ENCODE measurements around the gene OTOG.

The OTOG gene

GRCh38 chr11:17547051-17547577 lies at the start of gene OTOG:
TSS of gene OTOG (plus strand) at chr11:17547259. CDS start at chr11:17547373, 114 bp downstream.
- DNase-seq (ENCODE audit: low spot score), result no peak

GRCh38 chr11:17498058-17498457 lies 49.0 kb upstream of the OTOG start:
- DNase-seq (ENCODE audit: low spot score), result no peak

- no peak for DNase-seq (ENCODE audit: low spot score)
These were observed 48.6 kb upstream of the OTOG start for GRCh38 chr11:17498475-17498874.

GRCh38 chr11:17500673-17501072 lies 46.4 kb upstream of the OTOG start:
- no peak for DNase-seq (ENCODE audit: low spot score)

DNA sequence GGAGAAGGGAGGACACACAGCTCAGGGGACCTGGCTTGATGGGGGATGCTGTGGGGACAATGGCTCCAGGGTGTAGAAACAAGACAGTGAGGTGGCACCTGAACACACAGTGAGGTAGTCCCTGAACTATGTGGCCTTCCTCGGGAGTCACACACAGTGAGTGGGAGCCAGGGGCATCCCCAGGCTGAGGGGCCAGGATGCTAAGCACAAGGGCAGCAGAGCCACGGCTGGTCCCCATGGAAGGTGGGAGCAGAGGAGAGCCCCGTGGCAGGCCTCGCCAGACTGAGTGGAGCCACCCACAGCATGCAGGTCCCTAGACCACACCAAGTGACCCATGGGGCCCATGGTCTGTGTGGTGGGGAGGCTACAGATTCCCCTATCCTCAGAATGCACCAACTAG lies 44.4 kb upstream of the OTOG start:
- no peak for DNase-seq (ENCODE audit: low spot score)

DNA sequence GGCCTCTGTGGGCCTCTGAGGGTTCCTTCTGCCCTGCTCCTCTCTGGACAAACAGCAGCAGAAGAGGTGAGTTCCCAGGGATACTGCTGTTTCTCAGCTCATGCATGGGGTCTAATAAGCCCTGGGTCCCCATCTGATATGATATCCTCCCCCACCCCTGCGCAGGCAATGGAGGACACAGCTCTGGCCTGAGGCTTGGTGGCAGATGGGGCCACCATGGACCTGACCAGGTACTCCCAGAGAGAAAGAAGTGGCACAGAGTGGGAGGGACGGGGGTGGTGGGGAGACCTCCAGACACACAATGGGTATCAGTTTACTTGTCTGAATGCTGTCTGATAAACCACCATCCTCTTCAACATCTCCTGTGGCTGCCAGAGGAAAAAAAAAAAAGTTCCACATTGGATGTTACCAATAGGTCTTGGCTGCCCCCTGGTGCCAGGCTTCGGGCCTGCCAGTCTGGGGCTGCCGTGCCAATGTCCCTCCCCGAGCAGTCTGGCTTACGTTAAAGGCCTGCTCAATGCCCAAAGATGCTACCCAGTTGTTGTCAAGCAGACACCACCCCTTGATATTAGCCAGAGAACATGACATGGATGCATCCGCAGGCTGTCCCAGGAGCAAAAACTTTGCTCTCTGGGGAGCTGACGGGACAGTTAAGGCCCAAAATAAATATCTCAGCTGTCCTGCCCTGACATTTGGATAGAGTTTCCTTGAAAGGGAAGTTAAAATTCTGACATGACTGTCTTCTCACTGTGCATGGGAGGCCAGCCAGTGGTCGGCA lies 42.5 kb upstream of the OTOG start:
- peak; percentile 74 for DNase-seq (ENCODE audit: low spot score)

GRCh38 chr11:17505146-17505545 lies 41.9 kb upstream of the OTOG start:
- no peak for DNase-seq (ENCODE audit: low spot score)

- no peak for DNase-seq (ENCODE audit: low spot score)
These were observed 40.7 kb upstream of the OTOG start for GRCh38 chr11:17506314-17506713.

GRCh38 chr11:17506942-17507341 lies 40.1 kb upstream of the OTOG start:
- DNase-seq (ENCODE audit: low spot score), result no peak

GRCh38 chr11:17507773-17508172 lies 39.3 kb upstream of the OTOG start:
- no peak for DNase-seq (ENCODE audit: low spot score)

GRCh38 chr11:17508306-17508705 lies 38.8 kb upstream of the OTOG start:
- no peak for DNase-seq (ENCODE audit: low spot score)

GRCh38 chr11:17508791-17509190 lies 38.3 kb upstream of the OTOG start:
- no peak for DNase-seq (ENCODE audit: low spot score)

- DNase-seq (ENCODE audit: low spot score), result no peak
These were observed 36.4 kb upstream of the OTOG start for GRCh38 chr11:17510507-17511206.

- DNase-seq (ENCODE audit: low spot score), result no peak
These were observed 35.5 kb upstream of the OTOG start for GRCh38 chr11:17511571-17511970.

DNA sequence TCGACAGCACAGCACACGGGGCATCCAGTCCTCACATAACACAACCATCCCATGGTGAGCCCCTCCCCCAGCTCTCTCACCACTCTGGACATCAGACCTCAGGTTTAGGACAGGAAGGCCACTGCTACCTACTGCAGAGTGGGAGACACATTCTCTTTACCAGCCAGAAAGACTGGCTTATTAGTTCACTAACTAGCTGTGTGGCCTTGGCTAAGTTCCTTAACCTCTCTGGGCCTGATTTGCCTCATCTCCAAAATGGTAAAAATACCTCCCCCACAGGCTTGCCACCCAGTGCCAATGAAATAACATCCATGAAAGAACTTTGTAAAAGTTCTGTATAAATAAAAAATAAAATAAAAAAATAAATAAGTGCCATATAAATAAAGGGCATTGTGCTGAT lies 35.0 kb upstream of the OTOG start:
- no peak for DNase-seq (ENCODE audit: low spot score)

DNA sequence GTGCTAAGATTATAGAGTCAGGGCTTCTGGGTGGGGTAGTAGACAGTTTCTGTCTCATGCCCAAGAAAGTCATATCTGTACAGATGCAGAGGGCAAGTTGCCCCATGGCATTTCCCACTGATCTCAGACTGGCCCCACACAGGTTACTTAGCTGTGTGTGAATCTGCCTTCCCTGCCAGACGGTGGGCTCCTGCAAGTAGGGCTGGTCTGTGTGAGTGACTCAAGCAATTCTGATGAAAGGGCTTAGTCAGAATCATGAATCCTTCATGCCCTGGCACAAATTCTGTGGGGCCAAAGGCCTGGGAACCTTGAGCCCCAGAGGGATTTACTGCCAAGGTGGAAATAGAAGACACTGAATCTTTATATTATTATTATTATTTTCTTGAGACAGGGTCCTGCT lies 33.2 kb upstream of the OTOG start:
- DNase-seq (ENCODE audit: low spot score), result no peak

DNA sequence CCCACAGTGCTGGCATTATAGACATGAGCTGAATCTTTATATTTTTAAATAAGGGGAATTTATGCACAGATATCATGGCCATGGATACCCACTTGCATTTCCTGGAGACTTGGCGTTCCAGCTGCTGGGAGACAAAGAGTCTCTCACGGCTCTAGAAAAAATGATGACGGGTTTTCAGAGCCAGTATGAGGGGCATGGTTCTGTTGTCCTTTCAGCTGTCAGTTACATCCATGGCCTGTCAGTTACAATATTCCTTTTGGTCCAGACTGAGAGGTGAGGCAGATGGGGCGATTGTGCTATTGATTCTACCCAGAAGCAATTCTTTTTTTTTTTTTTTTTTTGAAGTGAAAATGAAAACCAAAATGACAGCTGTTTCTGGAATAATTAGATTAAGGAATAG lies 32.6 kb upstream of the OTOG start:
- no peak for DNase-seq (ENCODE audit: low spot score)

GRCh38 chr11:17515443-17516176 lies 31.4 kb upstream of the OTOG start:
- DNase-seq (ENCODE audit: low spot score), result no peak

- DNase-seq (ENCODE audit: low spot score), result no peak
These were observed 30.4 kb upstream of the OTOG start for GRCh38 chr11:17516551-17517150.

- no peak for DNase-seq (ENCODE audit: low spot score)
These were observed 29.9 kb upstream of the OTOG start for GRCh38 chr11:17517186-17517585.

GRCh38 chr11:17518366-17518765 lies 28.7 kb upstream of the OTOG start:
- DNase-seq (ENCODE audit: low spot score), result no peak
